Activated naive CD8-positive, alpha-beta T cell treated with anti-CD3 and anti-CD28 coated beads, Interleukin-2, amount 10 ng/mL, durations not matched to agents 7 days and 5 days (primary cell): ENCODE data around the gene PTPN1. TPM values are rescaled to one million over a fixed set of nuclear protein-coding genes. Genes with fewer than 3 reads are reported as not detected.

Experiments
- ATAC-seq: fragments of 150-1000 bp; cut with Tn5 transposase; one replicate; pipeline ENCODE4 v1.10.0; 2021; ENCODE audit warnings: low read depth, moderate library complexity
- POLR2A ChIA-PET: fragments of 350-600 bp; sonication (Branson Sonifier 250); formaldehyde crosslinking; loops from one replicate; lab custom pipeline; 2021; ENCODE audit warnings: antibody characterized with exemption; lab: Charles Lee
- DNase-seq: peaks from one replicate; pipeline ENCODE4 v3.0.0; 2021
- H3K27ac Mint-ChIP-seq: one replicate; pipeline ENCODE4 v1.8.0; 2022; ENCODE audit warnings: mild to moderate bottlenecking, mixed read lengths
- H3K27me3 Mint-ChIP-seq: one replicate; pipeline ENCODE4 v1.8.0; 2022; ENCODE audit warnings: mild to moderate bottlenecking, moderate library complexity, mixed read lengths
- H3K36me3 Mint-ChIP-seq: one replicate; pipeline ENCODE4 v1.8.0; 2021; ENCODE audit warnings: mild to moderate bottlenecking, mixed read lengths
- H3K4me1 Mint-ChIP-seq: one replicate; pipeline ENCODE4 v1.8.0; 2021; ENCODE audit warnings: mixed read lengths
- H3K4me3 Mint-ChIP-seq: one replicate; pipeline ENCODE4 v1.8.0; 2022; ENCODE audit warnings: mild to moderate bottlenecking, moderate library complexity, mixed read lengths
- H3K9me3 Mint-ChIP-seq: one replicate; pipeline ENCODE4 v1.8.0; 2021; ENCODE audit warnings: mixed read lengths
- total RNA-seq, 2 experiments: library from RNA; stranded (reverse); gene quantifications; one replicate each; pipeline ENCODE4 v1.2.3, GENCODE V29; 2021

PTPN1 gene
- total RNA-seq, 2 experiments from 2014 or later, result 65.9 to 67.3 TPM

- H3K27ac Mint-ChIP-seq, result peak overlapping the region; percentile 89
- no peaks in the 10 kb centered on the region for H3K27me3 Mint-ChIP-seq
- peak overlapping the region; percentile 78 for H3K4me3 Mint-ChIP-seq
- no peaks in the 10 kb centered on the region for H3K9me3 Mint-ChIP-seq
- peaks cover 37% of the 10 kb centered on the region for H3K36me3 Mint-ChIP-seq
- ATAC-seq, result peak; percentile 46
- DNase-seq, result no peak
- POLR2A ChIA-PET, result interaction anchor here (0.7 to 2.5 kb wide), 3 partner anchors 9 to 366 kb away, joined by 3 to 26 read pairs (median 4); partner anchors contain the start of genes PEDS1 and PTPN1
- H3K4me1 Mint-ChIP-seq, result peaks cover 80% of the 10 kb centered on the region
Observed at GRCh38 chr20:50519036-50519762, 9.0 kb downstream of the PTPN1 start.

GRCh38 chr20:50520222-50520880 is 10.2 kb downstream of the PTPN1 start:
- DNase-seq, result peak; percentile 34
- H3K36me3 Mint-ChIP-seq, result peaks cover 29% of the 10 kb centered on the region

GRCh38 chr20:50521221-50522052 is 11.3 kb downstream of the PTPN1 start:
- no peaks in the 10 kb centered on the region for H3K9me3 Mint-ChIP-seq
- no peak for DNase-seq
- no peak overlapping the region for H3K4me3 Mint-ChIP-seq
- peaks cover 63% of the 10 kb centered on the region for H3K4me1 Mint-ChIP-seq
- POLR2A ChIA-PET, result interaction anchor here (1.2 to 2.5 kb wide), 3 partner anchors 8 to 20 kb away, joined by 4 to 26 read pairs (median 6); partner anchors contain the start of gene PTPN1
- no peak for ATAC-seq
- peaks cover 30% of the 10 kb centered on the region for H3K36me3 Mint-ChIP-seq
- H3K27ac Mint-ChIP-seq, result no peak overlapping the region
- H3K27me3 Mint-ChIP-seq, result no peaks in the 10 kb centered on the region

More at GRCh38 chr20:50520222-50520880, 10.2 kb downstream of the PTPN1 start:
- Mint-ChIP-seq H3K27me3 (no peaks in the 10 kb centered on the region), H3K27ac (peak overlapping the region; percentile 89), H3K4me3 (peak overlapping the region; percentile 78), H3K9me3 (no peaks in the 10 kb centered on the region), H3K4me1 (peaks cover 70% of the 10 kb centered on the region)
- ATAC-seq, result peak; percentile 53
- POLR2A ChIA-PET, result interaction anchor here (1.9 to 2.5 kb wide), 2 partner anchors 7 to 10 kb away, joined by 6 to 26 read pairs; partner anchors contain the start of gene PTPN1

DNA sequence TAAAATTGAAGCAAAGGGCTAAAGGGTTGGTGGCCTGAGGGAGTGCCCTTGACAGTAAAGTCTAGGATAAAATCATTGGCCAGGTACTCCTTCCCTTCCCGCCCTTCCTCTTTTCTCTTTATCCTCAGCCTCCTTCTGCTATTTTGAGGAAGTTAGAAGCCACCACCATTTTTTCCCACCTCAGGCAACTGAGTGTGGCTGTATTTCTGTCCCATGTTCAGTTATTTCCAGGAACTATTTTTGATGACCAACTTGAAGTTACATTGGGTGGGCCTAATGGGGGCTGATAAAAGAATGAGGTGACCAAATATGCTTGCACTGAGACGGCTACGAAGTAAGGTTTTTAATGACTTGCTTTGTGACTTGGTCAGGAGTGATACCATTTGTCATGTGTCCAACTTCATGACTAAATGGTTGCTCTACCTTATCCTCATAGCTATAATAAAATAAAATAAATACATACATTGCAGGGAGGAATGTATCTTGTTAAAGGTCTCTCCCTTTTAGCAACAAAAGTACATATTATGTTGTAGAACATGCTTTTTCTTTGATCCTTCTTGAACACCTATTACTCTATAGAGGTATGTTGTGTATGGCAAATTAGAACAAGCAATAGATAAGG is 12.0 kb downstream of the PTPN1 start:
- H3K27ac Mint-ChIP-seq, result no peak overlapping the region
- ATAC-seq (no peak), DNase-seq (no peak)
- peaks cover 57% of the 10 kb centered on the region for H3K4me1 Mint-ChIP-seq
- H3K36me3 Mint-ChIP-seq, result peaks cover 30% of the 10 kb centered on the region
- H3K4me3 Mint-ChIP-seq, result no peak overlapping the region
- POLR2A ChIA-PET, result interaction anchor here (1.2 to 1.9 kb wide), 2 partner anchors 9 to 19 kb away, joined by 4 to 6 read pairs; no protein-coding TSS in a partner anchor
- H3K9me3 Mint-ChIP-seq, result no peaks in the 10 kb centered on the region
- H3K27me3 Mint-ChIP-seq, result no peaks in the 10 kb centered on the region

- DNase-seq (no peak), ATAC-seq (peak; percentile 35)
- Mint-ChIP-seq H3K36me3 (peaks cover 26% of the 10 kb centered on the region), H3K27ac (peak overlapping the region; percentile 62), H3K4me3 (peak overlapping the region; percentile 52), H3K27me3 (no peaks in the 10 kb centered on the region), H3K4me1 (peaks cover 44% of the 10 kb centered on the region), H3K9me3 (no peaks in the 10 kb centered on the region)
- POLR2A ChIA-PET, result interaction anchor here (1.0 to 1.5 kb wide), 5 partner anchors 10 to 35 kb away, joined by 3 to 16 read pairs (median 4); partner anchors contain the start of gene PTPN1
Observed at GRCh38 chr20:50523552-50524167, 13.5 kb downstream of the PTPN1 start.

GRCh38 chr20:50525681-50526080 is 15.5 kb downstream of the PTPN1 start:
- H3K4me3 Mint-ChIP-seq, result no peak overlapping the region

DNA sequence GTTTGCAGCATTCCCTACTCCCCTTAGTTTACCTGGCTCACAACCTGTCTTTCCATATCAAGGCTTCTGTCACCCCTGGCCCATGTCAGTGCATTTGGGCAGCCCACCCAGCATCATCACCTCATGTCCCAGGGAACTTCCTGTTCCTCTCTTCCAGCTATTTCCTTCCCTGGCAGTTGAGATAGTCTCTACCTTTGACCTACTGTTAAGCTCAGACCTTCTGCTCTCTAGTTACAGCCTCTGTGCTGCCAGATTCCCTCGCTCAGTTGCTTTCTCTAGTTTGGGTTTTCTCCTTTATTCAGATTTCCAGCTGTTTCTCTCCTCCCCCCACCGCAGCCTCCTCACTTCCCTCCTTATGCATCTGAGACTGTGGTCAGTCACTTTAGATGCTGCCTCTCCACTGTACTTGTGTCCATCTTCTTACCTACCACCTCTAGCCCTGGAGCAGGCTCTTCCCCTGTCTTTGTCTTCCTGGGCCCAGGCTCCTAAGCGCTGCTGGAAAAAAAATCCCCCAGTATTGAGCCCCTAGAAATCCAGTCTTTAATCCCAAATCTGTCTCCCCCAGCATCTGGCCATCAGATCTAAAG is 16.3 kb downstream of the PTPN1 start:
- ATAC-seq, result no peak
- DNase-seq, result no peak
- POLR2A ChIA-PET, result interaction anchor here (0.6 kb wide), 2 partner anchors 12 to 351 kb away, joined by 3 to 5 read pairs; no protein-coding TSS in a partner anchor
- Mint-ChIP-seq H3K4me1 (peaks cover 29% of the 10 kb centered on the region), H3K4me3 (no peak overlapping the region), H3K27ac (no peak overlapping the region), H3K9me3 (no peaks in the 10 kb centered on the region), H3K36me3 (peaks cover 18% of the 10 kb centered on the region), H3K27me3 (no peaks in the 10 kb centered on the region)

More at GRCh38 chr20:50525681-50526080, 15.5 kb downstream of the PTPN1 start:
- Mint-ChIP-seq H3K36me3 (peaks cover 21% of the 10 kb centered on the region), H3K9me3 (no peaks in the 10 kb centered on the region), H3K27ac (no peak overlapping the region), H3K4me1 (peaks cover 33% of the 10 kb centered on the region), H3K27me3 (no peaks in the 10 kb centered on the region)
- DNase-seq, result no peak
- POLR2A ChIA-PET, result interaction anchor here (0.6 kb wide), 2 partner anchors 13 to 350 kb away, joined by 3 to 5 read pairs; no protein-coding TSS in a partner anchor
- ATAC-seq, result no peak

DNA sequence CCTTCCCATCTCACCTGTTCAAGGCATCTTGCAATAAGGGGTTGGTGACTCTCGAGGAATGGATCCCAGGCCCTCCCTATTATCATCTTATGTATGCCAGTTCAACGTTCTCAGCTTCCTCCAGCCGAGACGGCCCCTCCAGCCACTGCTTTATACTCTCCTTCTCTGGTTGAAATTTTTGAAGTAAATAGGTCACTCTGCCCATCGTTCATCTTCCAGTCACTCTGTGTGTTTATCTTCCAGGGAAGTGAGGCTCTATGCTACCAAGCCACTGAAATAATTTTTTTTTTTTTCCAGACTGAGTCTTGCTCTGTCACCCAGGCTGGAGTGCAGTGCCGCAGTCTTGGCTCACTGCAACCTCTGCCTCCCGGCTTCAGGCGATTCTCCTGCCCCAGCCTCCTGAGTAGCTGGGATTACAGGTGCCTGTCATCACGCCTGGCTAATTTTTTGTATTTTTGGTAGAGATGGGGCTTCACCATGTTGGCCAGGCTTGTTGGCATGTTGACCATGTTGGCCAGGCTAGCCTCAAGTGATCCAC is 17.0 kb downstream of the PTPN1 start:
- POLR2A ChIA-PET, result no interaction called here

GRCh38 chr20:50528129-50528528 is 17.9 kb downstream of the PTPN1 start:
- H3K4me1 Mint-ChIP-seq, result peaks cover 27% of the 10 kb centered on the region

More for the DNA sequence above, 17.0 kb downstream of the PTPN1 start:
- H3K27ac Mint-ChIP-seq, result no peak overlapping the region
- H3K4me3 Mint-ChIP-seq, result no peak overlapping the region
- H3K27me3 Mint-ChIP-seq, result no peaks in the 10 kb centered on the region
- H3K36me3 Mint-ChIP-seq, result peaks cover 13% of the 10 kb centered on the region
- peaks cover 28% of the 10 kb centered on the region for H3K4me1 Mint-ChIP-seq
- no peak for DNase-seq
- no peaks in the 10 kb centered on the region for H3K9me3 Mint-ChIP-seq
- ATAC-seq, result no peak

GRCh38 chr20:50528804-50529351 is 18.7 kb downstream of the PTPN1 start:
- Mint-ChIP-seq H3K4me3 (no peak overlapping the region), H3K27me3 (no peaks in the 10 kb centered on the region), H3K4me1 (peaks cover 22% of the 10 kb centered on the region), H3K36me3 (peaks cover 8% of the 10 kb centered on the region), H3K27ac (no peak overlapping the region), H3K9me3 (no peaks in the 10 kb centered on the region)
- POLR2A ChIA-PET, result no interaction called here
- DNase-seq (no peak), ATAC-seq (no peak)

More at GRCh38 chr20:50528129-50528528, 17.9 kb downstream of the PTPN1 start:
- peaks cover 9% of the 10 kb centered on the region for H3K36me3 Mint-ChIP-seq
- POLR2A ChIA-PET, result no interaction called here
- DNase-seq (no peak), ATAC-seq (no peak)
- no peaks in the 10 kb centered on the region for H3K9me3 Mint-ChIP-seq
- H3K4me3 Mint-ChIP-seq, result no peak overlapping the region
- H3K27ac Mint-ChIP-seq, result no peak overlapping the region
- no peaks in the 10 kb centered on the region for H3K27me3 Mint-ChIP-seq

- DNase-seq (no peak), ATAC-seq (no peak)
- Mint-ChIP-seq H3K27me3 (no peaks in the 10 kb centered on the region), H3K27ac (no peak overlapping the region), H3K4me3 (no peak overlapping the region), H3K4me1 (peaks cover 23% of the 10 kb centered on the region), H3K9me3 (no peaks in the 10 kb centered on the region), H3K36me3 (peaks cover 8% of the 10 kb centered on the region)
- POLR2A ChIA-PET, result no interaction called here
Observed at GRCh38 chr20:50532221-50532620, 22.0 kb downstream of the PTPN1 start.
